Stomach (tissue), 4 donors: Measurements from ENCODE around the gene CREB1.

Experiments
- CTCF ChIP-seq, 7 experiments: fragments of 450-650 bp in 4 of 7; fragments of 200-600 bp in 3 of 7; sonication (generic) in 3 of 7; IDR thresholded peaks; one replicate each; pipeline ENCODE4 v1.5.1; 2016 to 2019; ENCODE audit warnings: antibody characterized with exemption in 7 of 7, control low read depth in 2 of 7, mild to moderate bottlenecking in 1 of 7
- POLR2A ChIP-seq, 4 donors: fragments of 450-650 bp; IDR thresholded peaks; one replicate each; pipeline ENCODE4 v1.6.1; 2016; ENCODE audit warnings: antibody characterized with exemption in 4 of 4, control low read depth in 2 of 4, mild to moderate bottlenecking in 1 of 4, moderate library complexity in 1 of 4

- no peak for TF ChIP-seq CTCF (IDR thresholded peaks at IDR 0.05)
- TF ChIP-seq POLR2A (IDR thresholded peaks at IDR 0.05) = no peak
These were observed 1.5 kb downstream of the CREB1 start for GRCh38 chr2:207531032-207531952.
